ENCODE data around the gene LCORL. TPM values are rescaled to one million over a fixed set of nuclear protein-coding genes. Genes with fewer than 3 reads are reported as not detected.

LCORL gene
- total RNA-seq, 3 donors from 2014 or later = 23.9 to 34.1 (median 29.6) TPM

GRCh38 chr4:17889692-17890091 is 131.9 kb downstream of the LCORL start:
- intact Hi-C loops (cut with DNase I; ENCODE audit: low total_unique reads) = no loop called here
- no peaks in the 10 kb centered on the region for H3K27me3 ChIP-seq

GRCh38 chr4:17884511-17884910 is 137.0 kb downstream of the LCORL start:
- no peak overlapping the region for H3K27ac ChIP-seq
- H3K4me1 ChIP-seq = no peaks in the 10 kb centered on the region
- DNase-seq (ENCODE audit: low spot score in 2 of 2) = no peak
- TF ChIP-seq POLR2A (IDR thresholded peaks at IDR 0.05) = no peak
- TF ChIP-seq POLR2AphosphoS5 (IDR thresholded peaks at IDR 0.05) = no peak
- no peaks in the 10 kb centered on the region for H3K27me3 ChIP-seq
- no peaks in the 10 kb centered on the region for H3K36me3 ChIP-seq
- no peak overlapping the region for H3K4me3 ChIP-seq
- H3K9me3 ChIP-seq = no peaks in the 10 kb centered on the region
- intact Hi-C loops (cut with DNase I; ENCODE audit: low total_unique reads) = no loop called here

More at GRCh38 chr4:17889692-17890091, 131.9 kb downstream of the LCORL start:
- no peak overlapping the region for H3K27ac ChIP-seq
- TF ChIP-seq POLR2A (IDR thresholded peaks at IDR 0.05) (no peak), CTCF (IDR thresholded peaks at IDR 0.05) (no peak), POLR2AphosphoS5 (IDR thresholded peaks at IDR 0.05) (no peak)
- H3K4me3 ChIP-seq = no peak overlapping the region
- H3K36me3 ChIP-seq = no peaks in the 10 kb centered on the region
- H3K9me3 ChIP-seq = no peaks in the 10 kb centered on the region
- no peak for DNase-seq (ENCODE audit: low spot score in 2 of 2)
- H3K4me1 ChIP-seq = no peaks in the 10 kb centered on the region

- TF ChIP-seq CTCF (IDR thresholded peaks at IDR 0.05) (no peak), POLR2AphosphoS5 (IDR thresholded peaks at IDR 0.05) (no peak), POLR2A (IDR thresholded peaks at IDR 0.05) (no peak)
- DNase-seq (ENCODE audit: low spot score in 2 of 2) = no peak
- no peaks in the 10 kb centered on the region for H3K4me1 ChIP-seq
- H3K4me3 ChIP-seq = no peak overlapping the region
- H3K27ac ChIP-seq = no peak overlapping the region
- H3K36me3 ChIP-seq = no peaks in the 10 kb centered on the region
- H3K9me3 ChIP-seq = no peaks in the 10 kb centered on the region
- intact Hi-C loops (cut with DNase I; ENCODE audit: low total_unique reads) = no loop called here
- no peaks in the 10 kb centered on the region for H3K27me3 ChIP-seq
These were observed 137.5 kb downstream of the LCORL start for GRCh38 chr4:17884063-17884462.

- intact Hi-C loops (cut with DNase I; ENCODE audit: low total_unique reads) = no loop called here
- DNase-seq (ENCODE audit: low spot score in 2 of 2) = no peak
- no peaks in the 10 kb centered on the region for H3K4me1 ChIP-seq
- H3K9me3 ChIP-seq = no peaks in the 10 kb centered on the region
- no peak overlapping the region for H3K4me3 ChIP-seq
- no peaks in the 10 kb centered on the region for H3K36me3 ChIP-seq
- no peak overlapping the region for H3K27ac ChIP-seq
- TF ChIP-seq POLR2AphosphoS5 (IDR thresholded peaks at IDR 0.05) (no peak), CTCF (IDR thresholded peaks at IDR 0.05) (no peak), POLR2A (IDR thresholded peaks at IDR 0.05) (no peak)
- no peaks in the 10 kb centered on the region for H3K27me3 ChIP-seq
These were observed 143.9 kb downstream of the LCORL start for GRCh38 chr4:17877661-17878060.

GRCh38 chr4:17876943-17877342 is 144.6 kb downstream of the LCORL start:
- intact Hi-C loops (cut with DNase I; ENCODE audit: low total_unique reads) = no loop called here
- no peaks in the 10 kb centered on the region for H3K4me1 ChIP-seq

More at GRCh38 chr4:17876943-17877342, 144.6 kb downstream of the LCORL start:
- Histone ChIP-seq H3K27me3 (no peaks in the 10 kb centered on the region), H3K4me3 (no peak overlapping the region), H3K27ac (no peak overlapping the region), H3K9me3 (no peaks in the 10 kb centered on the region), H3K36me3 (no peaks in the 10 kb centered on the region)
- TF ChIP-seq CTCF (IDR thresholded peaks at IDR 0.05) (no peak), POLR2A (IDR thresholded peaks at IDR 0.05) (no peak), POLR2AphosphoS5 (IDR thresholded peaks at IDR 0.05) (no peak)
- DNase-seq (ENCODE audit: low spot score in 2 of 2) = no peak

Data from breast epithelium (tissue), 4 donors.